A673 (cell line): ENCODE measurements around the gene DZIP3. TPM values are rescaled to one million over a fixed set of nuclear protein-coding genes. Genes with fewer than 3 reads are reported as not detected.
"Not testable (repeated sequence)": the region's sequence is repeated elsewhere in the genome, so short reads cannot be mapped to it uniquely, and the experiment has no call there.

Experiments
- BruUV-seq: library from RNA; stranded (reverse); fragments of 400-500 nt; replicated peaks from 2 replicates; lab custom pipeline; 2021; lab: Mats Ljungman, UMichigan
- CTCF ChIA-PET: fragments of 300-600 bp; sonication (Branson Sonifier 250); formaldehyde crosslinking; loops from one replicate; lab custom pipeline; 2022; ENCODE audit warnings: antibody characterized with exemption; lab: Charles Lee
- POLR2A ChIA-PET: fragments of 300-600 bp; sonication (Branson Sonifier 250); formaldehyde crosslinking; loops from one replicate; lab custom pipeline; 2022; ENCODE audit warnings: antibody characterized with exemption; ENCODE audit not compliant: low non-redundant PET; lab: Charles Lee
- DNase-seq: peaks from one replicate; pipeline ENCODE4 v3.0.0-alpha.2; 2015; ENCODE audit warnings: low spot score
- H3K27ac ChIP-seq: fragments of 200-600 bp; sonication (generic); 2 replicates; pipeline ENCODE4 v1.5.1; 2016; ENCODE audit warnings: mixed run types, low read depth, mild to moderate bottlenecking, mixed read lengths, antibody characterized with exemption, low read length; ENCODE audit not compliant: poor library complexity, severe bottlenecking
- H3K27me3 ChIP-seq: fragments of 200-600 bp; sonication (generic); replicated peaks from 2 replicates; pipeline ENCODE4 v1.6.1; 2017; ENCODE audit warnings: mixed run types, low read depth, mild to moderate bottlenecking, mixed read lengths, antibody characterized with exemption, low read length; ENCODE audit not compliant: insufficient read depth, poor library complexity
- H3K36me3 ChIP-seq: fragments of 200-600 bp; sonication (generic); 2 replicates; pipeline ENCODE4 v1.6.1; 2016; ENCODE audit warnings: mixed run types, mild to moderate bottlenecking, mixed read lengths, antibody characterized with exemption, low read length; ENCODE audit not compliant: insufficient read depth, poor library complexity, severe bottlenecking
- H3K4me1 ChIP-seq: fragments of 200-600 bp; sonication (generic); 2 replicates; pipeline ENCODE4 v1.6.1; 2017; ENCODE audit warnings: mixed run types, mild to moderate bottlenecking, mixed read lengths, antibody characterized with exemption, low read length; ENCODE audit not compliant: insufficient read depth, poor library complexity, severe bottlenecking
- H3K4me3 ChIP-seq: fragments of 200-600 bp; sonication (generic); 2 replicates; pipeline ENCODE4 v1.5.1; 2016; ENCODE audit warnings: low read depth, mixed run types, mild to moderate bottlenecking, mixed read lengths, low read length; ENCODE audit not compliant: poor library complexity, severe bottlenecking
- H3K9me3 ChIP-seq: fragments of 200-600 bp; sonication (generic); 2 replicates; pipeline ENCODE4 v1.6.1; 2016; ENCODE audit warnings: mixed run types, low read depth, mild to moderate bottlenecking, mixed read lengths, antibody characterized with exemption, low read length; ENCODE audit not compliant: poor library complexity, severe bottlenecking
- CTCF ChIP-seq: fragments of 300-800, 200-600 bp; sonication (generic); conservative IDR thresholded peaks from 2 replicates; pipeline ENCODE4 v1.5.1; 2017; ENCODE audit warnings: low read depth, mild to moderate bottlenecking, antibody characterized with exemption, low read length, moderate library complexity, mixed read lengths
- EZH2 ChIP-seq: fragments of 200-600 bp; sonication (generic); IDR thresholded peaks from 2 replicates; pipeline ENCODE4 v1.6.1; 2017; ENCODE audit warnings: borderline replicate concordance, low read depth, mild to moderate bottlenecking, mixed read lengths, antibody characterized with exemption, low read length; ENCODE audit not compliant: poor library complexity, severe bottlenecking
- intact Hi-C: fragments of 100-400 bp; cut with micrococcal nuclease; formaldehyde crosslinking; loops from one replicate; pipeline ENCODE4 v1.10.0; 2022; ENCODE audit not compliant: unreplicated experiment
- total RNA-seq: library from RNA; stranded (reverse); gene quantifications from 2 replicates; pipeline ENCODE4 v1.2.3, GENCODE V29; 2021

Gene DZIP3
- total RNA-seq, 1 experiment from 2014 or later = 14.9 TPM

GRCh38 chr3:108673988-108674661 is 84.6 kb downstream of the DZIP3 start:
- Histone ChIP-seq H3K27ac (no peak overlapping the region), H3K36me3 (no peaks in the 10 kb centered on the region), H3K4me1 (no peaks in the 10 kb centered on the region), H3K27me3 (no peaks in the 10 kb centered on the region), H3K9me3 (no peaks in the 10 kb centered on the region), H3K4me3 (no peak overlapping the region)
- POLR2A ChIA-PET = no interaction called here
- TF ChIP-seq CTCF = no peak
- TF ChIP-seq EZH2 = no peak
- no TSS peak for BruUV-seq
- DNase-seq = no peak
- intact Hi-C loops = no loop called here
- CTCF ChIA-PET = no interaction called here

- Histone ChIP-seq H3K9me3 (no peaks in the 10 kb centered on the region), H3K4me3 (no peak overlapping the region), H3K27ac (no peak overlapping the region), H3K27me3 (no peaks in the 10 kb centered on the region), H3K4me1 (no peaks in the 10 kb centered on the region), H3K36me3 (no peaks in the 10 kb centered on the region)
- ChIA-PET CTCF (no interaction called here), POLR2A (no interaction called here)
- intact Hi-C loops = no loop called here
- no peak for TF ChIP-seq CTCF
- TF ChIP-seq EZH2 = no peak
- no TSS peak for BruUV-seq
- DNase-seq = no peak
Observed at GRCh38 chr3:108677811-108678210, 88.3 kb downstream of the DZIP3 start.

GRCh38 chr3:108692286-108692685 is 102.8 kb downstream of the DZIP3 start:
- H3K27me3 ChIP-seq, H3K9me3 ChIP-seq, H3K4me3 ChIP-seq, H3K36me3 ChIP-seq, H3K4me1 ChIP-seq, CTCF ChIA-PET, DNase-seq, intact Hi-C loops, BruUV-seq, POLR2A ChIA-PET, H3K27ac ChIP-seq: not testable (repeated sequence)

GRCh38 chr3:108698461-108698860 is 108.9 kb downstream of the DZIP3 start:
- H3K4me3 ChIP-seq = no peak overlapping the region
- intact Hi-C loops = no loop called here
- ChIA-PET POLR2A (no interaction called here), CTCF (no interaction called here)
- H3K9me3 ChIP-seq = peaks cover 7% of the 10 kb centered on the region
- DNase-seq = no peak
- no peaks in the 10 kb centered on the region for H3K27me3 ChIP-seq
- H3K4me1 ChIP-seq = no peaks in the 10 kb centered on the region
- no peak for TF ChIP-seq CTCF
- no peak overlapping the region for H3K27ac ChIP-seq
- no peaks in the 10 kb centered on the region for H3K36me3 ChIP-seq
- no TSS peak for BruUV-seq
